Upper lobe of left lung (tissue), 6 donors: Measurements from ENCODE around the gene CXCR3. TPM values are rescaled to one million over a fixed set of nuclear protein-coding genes. Genes with fewer than 3 reads are reported as not detected.
A peak's percentile ranks its signal among the peaks of the same experiment; 100 is the strongest.
"Not testable (repeated sequence)": the region's sequence is repeated elsewhere in the genome, so short reads cannot be mapped to it uniquely, and the experiment has no call there.

Experiments
- ATAC-seq, 2 donors: fragments of 200-7000 bp; cut with Tn5 transposase; one replicate each; pipeline ENCODE4 v1.9.1; 2022; ENCODE audit warnings: mild to moderate bottlenecking in 2 of 2, moderate library complexity in 2 of 2; ENCODE audit not compliant: low FRiP score in 2 of 2
- DNase-seq, 2 donors: peaks; one replicate each; pipeline ENCODE4 v3.0.0-alpha.2; 2019 to 2020
- H3K27ac ChIP-seq, 4 donors: fragments of 200-600 bp; sonication (generic); one replicate each; pipeline ENCODE4 v1.5.1; 2016 to 2019
- H3K27me3 ChIP-seq, 4 donors: fragments of 200-600 bp; sonication (generic); one replicate each; pipeline ENCODE4 v1.5.1; 2017 to 2019
- H3K36me3 ChIP-seq, 4 donors: fragments of 200-600 bp; sonication (generic); one replicate each; pipeline ENCODE4 v1.5.1; 2016 to 2019
- H3K4me1 ChIP-seq, 4 donors: fragments of 200-600 bp; sonication (generic); one replicate each; pipeline ENCODE4 v1.5.1; 2018 to 2019
- H3K4me3 ChIP-seq, 4 donors: fragments of 200-600 bp; sonication (generic); one replicate each; pipeline ENCODE4 v1.5.1; 2017 to 2019; ENCODE audit warnings: mild to moderate bottlenecking in 2 of 4, moderate library complexity in 1 of 4
- H3K9me3 ChIP-seq, 4 donors: fragments of 200-600 bp; sonication (generic); one replicate each; pipeline ENCODE4 v1.5.1; 2018 to 2019
- EP300 ChIP-seq, 4 donors: sonication (generic); formaldehyde crosslinking; IDR thresholded peaks; one replicate each; pipeline ENCODE4 v1.5.1; 2017; ENCODE audit warnings: antibody characterized with exemption in 4 of 4, control low read depth in 2 of 4
- POLR2A ChIP-seq, 4 donors: fragments of 450-650 bp; IDR thresholded peaks; one replicate each; pipeline ENCODE4 v1.5.1; 2016 to 2017; ENCODE audit warnings: antibody characterized with exemption in 4 of 4, mild to moderate bottlenecking in 2 of 4
- POLR2AphosphoS5 ChIP-seq, 2 donors: sonication (generic); formaldehyde crosslinking; IDR thresholded peaks; one replicate each; pipeline ENCODE4 v1.5.1; 2017; ENCODE audit warnings: antibody characterized with exemption in 2 of 2
- WGBS, 2 donors: methylation state at CpG; one replicate each; pipeline ENCODE4 v1.1.5; 2017 to 2018; 5-methylcytosine and 5-hydroxymethylcytosine counted together
- total RNA-seq, 6 donors: library from RNA; depleted of rRNA in 4 of 6; stranded (reverse); fragments of >200 nt in 4 of 6; gene quantifications; one replicate each; pipeline versions ENCODE4 v1.1.0 to v1.2.1, GENCODE V29; 2016 to 2021
- TF ChIP-seq, protein P1 (sequence below), 6 experiments: fragments of 450-650 bp in 4 of 6; fragments of 200-600 bp in 2 of 6; sonication (generic) in 2 of 6; IDR thresholded peaks; one replicate each; pipeline ENCODE4 v1.5.1; 2016 to 2019; ENCODE audit warnings: antibody characterized with exemption in 6 of 6
- donor health status: DM: no; HTN: no; CAD: no; lungs with moderate emphysema.
- donor health status: DM: no; HTN: yes; CAD: no; lungs with severe emphysema.

Gene CXCR3
- total RNA-seq, 6 donors from 2014 or later, result 0.76 to 5.2 (median 0.97) TPM; not detected in 1

GRCh38 chrX:71665747-71666146, 47.4 kb upstream of the CXCR3 start:
- no peak overlapping the region for H3K27ac ChIP-seq
- H3K4me3 ChIP-seq, result no peak overlapping the region
- no peak for ATAC-seq
- H3K9me3 ChIP-seq, result no peaks in the 10 kb centered on the region
- 67% methylated on average over 10 of the region's 10 CpGs; no CpG with 5 or more reads in 1 of the 2 donors for WGBS, 2 donors
- no peaks in the 10 kb centered on the region for H3K36me3 ChIP-seq
- H3K4me1 ChIP-seq, result no peaks in the 10 kb centered on the region
- no peak for DNase-seq
- no peak for TF ChIP-seq EP300 (IDR thresholded peaks at IDR 0.05)
- no peak for TF ChIP-seq POLR2A (IDR thresholded peaks at IDR 0.05)
- TF ChIP-seq POLR2AphosphoS5 (IDR thresholded peaks at IDR 0.05), result no peak
- TF ChIP-seq, protein P1, sequence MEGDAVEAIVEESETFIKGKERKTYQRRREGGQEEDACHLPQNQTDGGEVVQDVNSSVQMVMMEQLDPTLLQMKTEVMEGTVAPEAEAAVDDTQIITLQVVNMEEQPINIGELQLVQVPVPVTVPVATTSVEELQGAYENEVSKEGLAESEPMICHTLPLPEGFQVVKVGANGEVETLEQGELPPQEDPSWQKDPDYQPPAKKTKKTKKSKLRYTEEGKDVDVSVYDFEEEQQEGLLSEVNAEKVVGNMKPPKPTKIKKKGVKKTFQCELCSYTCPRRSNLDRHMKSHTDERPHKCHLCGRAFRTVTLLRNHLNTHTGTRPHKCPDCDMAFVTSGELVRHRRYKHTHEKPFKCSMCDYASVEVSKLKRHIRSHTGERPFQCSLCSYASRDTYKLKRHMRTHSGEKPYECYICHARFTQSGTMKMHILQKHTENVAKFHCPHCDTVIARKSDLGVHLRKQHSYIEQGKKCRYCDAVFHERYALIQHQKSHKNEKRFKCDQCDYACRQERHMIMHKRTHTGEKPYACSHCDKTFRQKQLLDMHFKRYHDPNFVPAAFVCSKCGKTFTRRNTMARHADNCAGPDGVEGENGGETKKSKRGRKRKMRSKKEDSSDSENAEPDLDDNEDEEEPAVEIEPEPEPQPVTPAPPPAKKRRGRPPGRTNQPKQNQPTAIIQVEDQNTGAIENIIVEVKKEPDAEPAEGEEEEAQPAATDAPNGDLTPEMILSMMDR (IDR thresholded peaks at IDR 0.05), result no peak
- H3K27me3 ChIP-seq, result no peaks in the 10 kb centered on the region

DNA sequence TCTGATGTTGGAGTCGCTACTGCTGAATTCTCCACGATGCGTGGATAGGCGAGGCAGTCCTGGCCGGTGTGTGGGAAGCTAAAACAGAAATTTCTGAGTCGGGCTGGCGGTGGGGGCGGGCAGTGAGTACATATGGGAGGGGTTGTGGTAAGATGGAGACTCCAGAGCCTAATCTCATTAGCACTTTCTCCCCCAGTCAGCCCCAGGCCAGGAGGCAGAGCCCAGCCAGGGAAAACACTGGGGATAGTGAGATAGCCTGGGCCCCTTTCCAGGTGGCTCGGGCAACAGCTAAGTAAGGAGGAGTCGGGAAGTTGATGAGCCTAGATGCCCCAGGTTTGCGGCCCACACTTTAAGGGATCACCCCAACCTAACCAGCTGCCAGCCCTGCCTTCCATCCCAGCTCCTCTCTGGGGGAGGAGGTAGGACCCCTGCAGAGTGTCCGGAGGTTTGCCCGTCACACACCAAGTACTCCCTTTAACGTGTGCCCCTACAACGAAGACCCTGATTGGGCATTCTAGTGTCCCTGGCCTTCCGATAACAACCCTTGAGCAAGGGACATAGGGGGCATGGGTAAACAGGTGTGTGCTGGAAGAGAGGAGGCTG, 46.7 kb upstream of the CXCR3 start:
- no peak overlapping the region for H3K27ac ChIP-seq
- no peaks in the 10 kb centered on the region for H3K4me1 ChIP-seq
- ATAC-seq (no peak), DNase-seq (no peak)
- no peaks in the 10 kb centered on the region for H3K36me3 ChIP-seq
- H3K27me3 ChIP-seq, result no peaks in the 10 kb centered on the region
- no peaks in the 10 kb centered on the region for H3K9me3 ChIP-seq
- TF ChIP-seq, protein P1 (IDR thresholded peaks at IDR 0.05), result no peak
- TF ChIP-seq EP300 (IDR thresholded peaks at IDR 0.05), result no peak
- TF ChIP-seq POLR2A (IDR thresholded peaks at IDR 0.05), result no peak
- no peak for TF ChIP-seq POLR2AphosphoS5 (IDR thresholded peaks at IDR 0.05)
- no peak overlapping the region for H3K4me3 ChIP-seq
- 91 to 100% methylated on average over 10 to 16 of the region's 16 CpGs for WGBS, 2 donors

DNA sequence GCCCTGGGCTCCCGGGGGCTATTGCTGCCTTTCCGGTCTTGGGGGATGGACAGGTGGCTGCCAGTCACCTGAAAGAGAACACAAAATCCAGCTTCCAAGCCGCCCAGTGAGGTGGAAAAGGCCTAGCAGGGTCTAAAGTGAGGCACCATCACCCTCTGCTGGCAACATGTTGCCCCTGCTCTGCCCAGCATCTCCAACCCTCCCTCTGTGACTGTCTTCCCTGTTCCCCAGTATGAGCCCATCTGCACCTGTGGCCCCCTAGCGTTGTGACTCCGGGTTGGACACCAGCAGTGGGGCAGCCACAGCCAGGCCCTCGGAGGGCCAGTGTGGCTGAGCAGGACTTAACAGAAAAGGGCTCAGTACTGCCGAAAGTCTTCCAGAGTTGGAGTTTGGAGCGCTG, 45.9 kb upstream of the CXCR3 start:
- not testable (repeated sequence) for H3K4me1 ChIP-seq, H3K27me3 ChIP-seq, ATAC-seq, H3K36me3 ChIP-seq, H3K27ac ChIP-seq, DNase-seq, H3K4me3 ChIP-seq, H3K9me3 ChIP-seq
- WGBS, 2 donors, result 57 to 100% methylated on average over 1 to 8 of the region's 8 CpGs

DNA sequence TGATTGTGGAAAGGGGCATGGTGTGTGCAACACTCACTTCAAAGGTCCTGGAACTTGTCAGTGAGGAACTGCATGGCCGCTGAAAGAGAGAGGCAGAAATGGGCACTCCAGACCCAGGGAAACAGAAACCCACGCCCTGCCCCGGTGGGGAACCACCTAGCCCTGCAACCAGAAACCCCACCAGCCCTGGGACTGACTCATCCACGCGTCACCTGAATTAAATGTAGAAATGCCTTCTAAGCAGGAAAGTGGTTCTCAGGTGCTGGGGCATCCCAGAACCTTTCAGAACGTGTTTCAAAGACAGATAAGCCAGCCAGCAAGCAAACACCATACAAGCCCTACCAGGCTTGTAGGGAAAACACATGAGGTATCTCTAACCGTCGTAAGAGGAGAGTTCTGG, 44.9 kb upstream of the CXCR3 start:
- H3K27ac ChIP-seq, H3K9me3 ChIP-seq, ATAC-seq, H3K36me3 ChIP-seq, H3K4me3 ChIP-seq, H3K4me1 ChIP-seq, H3K27me3 ChIP-seq, DNase-seq: not testable (repeated sequence)
- 44 to 62% methylated on average over 6 to 8 of the region's 8 CpGs for WGBS, 2 donors

DNA sequence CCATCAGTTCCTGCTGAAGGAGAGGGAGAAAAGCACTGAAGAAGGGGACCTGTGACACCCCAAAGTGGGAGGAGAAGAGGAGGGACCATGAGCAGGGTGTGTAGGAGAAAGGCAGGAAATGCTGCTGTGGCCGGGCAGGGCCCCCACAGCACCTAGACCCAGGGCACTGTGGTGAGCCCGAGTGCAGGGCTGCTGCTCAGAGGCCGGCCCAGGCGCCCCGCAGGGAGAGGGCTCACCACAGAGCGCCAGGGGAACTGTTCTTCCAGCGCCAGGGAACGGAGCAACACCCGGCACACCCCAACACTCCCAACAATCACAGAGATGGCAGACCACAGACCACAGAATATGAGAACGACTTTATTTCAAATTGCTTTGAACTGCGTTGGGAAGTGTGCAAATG, 44.3 kb upstream of the CXCR3 start:
- H3K27me3 ChIP-seq, ATAC-seq, H3K36me3 ChIP-seq, H3K4me1 ChIP-seq, H3K9me3 ChIP-seq, H3K27ac ChIP-seq, H3K4me3 ChIP-seq: not testable (repeated sequence)
- DNase-seq, result peak in 1 of 2 donors; percentile 22
- WGBS, 2 donors, result 40 to 45% methylated on average over 3 to 10 of the region's 11 CpGs

GRCh38 chrX:71661919-71662318, 43.6 kb upstream of the CXCR3 start:
- no peaks in the 10 kb centered on the region for H3K27me3 ChIP-seq

More at GRCh38 chrX:71661919-71662318, 43.6 kb upstream of the CXCR3 start:
- Histone ChIP-seq H3K4me1 (no peaks in the 10 kb centered on the region), H3K27ac (no peak overlapping the region), H3K4me3 (no peak overlapping the region), H3K36me3 (no peaks in the 10 kb centered on the region), H3K9me3 (no peaks in the 10 kb centered on the region)
- no peak for DNase-seq
- 72 to 92% methylated on average over 4 to 12 of the region's 12 CpGs for WGBS, 2 donors
- no peak for ATAC-seq
- TF ChIP-seq POLR2A (IDR thresholded peaks at IDR 0.05) (no peak), EP300 (IDR thresholded peaks at IDR 0.05) (no peak), POLR2AphosphoS5 (IDR thresholded peaks at IDR 0.05) (no peak)
